ENCODE data around the gene RASGRP4. TPM values are rescaled to one million over a fixed set of nuclear protein-coding genes. Genes with fewer than 3 reads are reported as not detected.

The RASGRP4 gene
- total and polyA plus RNA-seq, 10 of the 15 experiments (the other 5 are each of a cell fraction or from before 2014, with no cell fraction given), result 0.24 to 7.4 (median 3.3) TPM

DNA sequence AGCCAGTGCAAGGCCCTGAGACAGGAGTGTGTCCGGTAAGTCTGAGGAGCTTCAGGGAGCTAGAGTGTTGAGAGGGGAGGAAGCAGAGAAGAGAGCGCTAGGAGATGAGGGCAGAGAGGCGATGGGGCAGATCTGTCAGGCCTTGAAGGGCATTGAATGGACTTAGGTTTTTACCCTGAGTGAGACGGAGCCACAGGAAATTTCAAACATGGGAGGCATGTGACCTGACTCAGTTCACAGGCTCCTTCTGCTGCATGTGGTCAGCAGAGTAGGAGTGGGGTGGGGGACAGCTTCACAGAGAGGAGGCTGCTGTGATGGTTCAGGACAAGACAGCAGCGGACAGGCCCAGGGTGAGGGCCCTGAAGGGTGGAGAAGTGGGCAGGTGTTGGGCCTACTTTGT, 25.7 kb downstream of the RASGRP4 start:
- no peak overlapping the region for H3K4me2 ChIP-seq (ENCODE audit: control insufficient read depth, insufficient read depth)
- H4K20me1 ChIP-seq (ENCODE audit: control insufficient read depth, insufficient read depth), result no peaks in the 10 kb centered on the region
- ChIA-PET CTCF (interaction anchor here (0.9 to 1.9 kb wide), 3 partner anchors 27 to 488 kb away, joined by 3 read pairs; no protein-coding TSS in a partner anchor), RAD21 (ENCODE audit: unreplicated experiment) (no interaction called here), POLR2A (no interaction called here), SMC1A (ENCODE audit: uncharacterized antibody, unreplicated experiment) (no interaction called here)
- no peak overlapping the region for H2AFZ ChIP-seq (ENCODE audit: control insufficient read depth, low read depth, low read length)
- no peak for TF ChIP-seq TCF12 (IDR thresholded peaks at IDR 0.05; ENCODE audit: low read depth, low read length)
- TF ChIP-seq KDM1A (IDR thresholded peaks at IDR 0.05; ENCODE audit: borderline replicate concordance), result no peak
- TF ChIP-seq JUNB (IDR thresholded peaks at IDR 0.05), result no peak
- no peak for TF ChIP-seq ESRRA (IDR thresholded peaks at IDR 0.05; ENCODE audit: low read length)
- TF ChIP-seq, protein P1, sequence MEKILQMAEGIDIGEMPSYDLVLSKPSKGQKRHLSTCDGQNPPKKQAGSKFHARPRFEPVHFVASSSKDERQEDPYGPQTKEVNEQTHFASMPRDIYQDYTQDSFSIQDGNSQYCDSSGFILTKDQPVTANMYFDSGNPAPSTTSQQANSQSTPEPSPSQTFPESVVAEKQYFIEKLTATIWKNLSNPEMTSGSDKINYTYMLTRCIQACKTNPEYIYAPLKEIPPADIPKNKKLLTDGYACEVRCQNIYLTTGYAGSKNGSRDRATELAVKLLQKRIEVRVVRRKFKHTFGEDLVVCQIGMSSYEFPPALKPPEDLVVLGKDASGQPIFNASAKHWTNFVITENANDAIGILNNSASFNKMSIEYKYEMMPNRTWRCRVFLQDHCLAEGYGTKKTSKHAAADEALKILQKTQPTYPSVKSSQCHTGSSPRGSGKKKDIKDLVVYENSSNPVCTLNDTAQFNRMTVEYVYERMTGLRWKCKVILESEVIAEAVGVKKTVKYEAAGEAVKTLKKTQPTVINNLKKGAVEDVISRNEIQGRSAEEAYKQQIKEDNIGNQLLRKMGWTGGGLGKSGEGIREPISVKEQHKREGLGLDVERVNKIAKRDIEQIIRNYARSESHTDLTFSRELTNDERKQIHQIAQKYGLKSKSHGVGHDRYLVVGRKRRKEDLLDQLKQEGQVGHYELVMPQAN (conservative IDR thresholded peaks at IDR 0.05), result no peak
- no peak for TF ChIP-seq RFX5 (IDR thresholded peaks at IDR 0.05; ENCODE audit: low read depth, low read length)
- TF ChIP-seq PAX5 (IDR thresholded peaks at IDR 0.05; ENCODE audit: borderline replicate concordance, low read depth, low read length), result no peak
- no peaks in the 10 kb centered on the region for H3K79me2 ChIP-seq (ENCODE audit: control insufficient read depth, insufficient read depth, low read length)
- intact Hi-C loops (cut with micrococcal nuclease; ENCODE audit: unreplicated experiment), result loop anchor here (5.0 kb wide), 3 partner anchors 107 to 532 kb away; partner anchors contain the start of genes MRPS12 and SARS2
- H3K36me3 ChIP-seq (ENCODE audit: control insufficient read depth in 2 of 2, insufficient read depth in 2 of 2, low read length in 1 of 2), result no peaks in the 10 kb centered on the region
- H3K4me3 ChIP-seq, result no peak overlapping the region
- peaks cover 0 to 4% of the 10 kb centered on the region in 2 experiments; a peak in 2 of 4 replicates for H3K27me3 ChIP-seq (replicated peaks in 1 of 2; ENCODE audit: control insufficient read depth in 2 of 2, insufficient read depth in 2 of 2, low read length in 1 of 2)
- in situ Hi-C loops (cut with MboI), result loop anchor here (25.0 kb wide), 1 partner anchor 237 kb away; the partner anchor contains the start of gene ACTN4
- H3K9ac ChIP-seq (ENCODE audit: control insufficient read depth, insufficient read depth, low read length), result no peak overlapping the region
- FAIRE-seq, result no peak
- no peaks in the 10 kb centered on the region for H3K9me3 ChIP-seq (replicated peaks; ENCODE audit: control insufficient read depth, insufficient read depth, low read length)
- WGBS (ENCODE audit: insufficient coverage, insufficient replicate concordance, low lambda C conversion rate, missing lambda C conversion rate), result 56% methylated on average over 5 of the region's 5 CpGs
- BruUV-seq (replicated peaks), result no TSS peak
- no peak for ATAC-seq
- H3K4me1 ChIP-seq (ENCODE audit: control insufficient read depth, insufficient read depth, low read length), result no peaks in the 10 kb centered on the region
- no peak overlapping the region for H3K27ac ChIP-seq (ENCODE audit: control insufficient read depth, insufficient read depth)
- DNase-seq (ENCODE audit: low read depth, low spot score), result no peak

Data from GM12878 (cell line).